Central memory CD8-positive, alpha-beta T cell (primary cell): ENCODE data around the gene ELK3.

Source experiments
- ATAC-seq: fragments of 150-1000 bp; cut with Tn5 transposase; replicated peaks from 2 replicates; pipeline ENCODE4 v1.10.0; 2022; ENCODE audit warnings: mild to moderate bottlenecking, moderate FRiP score, moderate number of reproducible peaks; ENCODE audit not compliant: poor library complexity, severe bottlenecking; ENCODE audit errors: extremely low read depth
- DNase-seq, 2 donors: peaks; one replicate each; pipeline ENCODE4 v3.0.0; 2021; ENCODE audit warnings: low spot score in 2 of 2
- H3K27ac Mint-ChIP-seq: one replicate; pipeline ENCODE4 v1.8.0; 2022; ENCODE audit warnings: low read depth, mild to moderate bottlenecking, moderate library complexity, mixed read lengths
- H3K27me3 Mint-ChIP-seq: one replicate; pipeline ENCODE4 v1.8.0; 2022; ENCODE audit warnings: mixed read lengths
- H3K36me3 Mint-ChIP-seq: one replicate; pipeline ENCODE4 v1.8.0; 2022; ENCODE audit warnings: mild to moderate bottlenecking, moderate library complexity, mixed read lengths; ENCODE audit not compliant: insufficient read depth
- H3K4me1 Mint-ChIP-seq: one replicate; pipeline ENCODE4 v1.8.0; 2022; ENCODE audit warnings: mixed read lengths
- H3K4me3 Mint-ChIP-seq: one replicate; pipeline ENCODE4 v1.8.0; 2022; ENCODE audit warnings: mild to moderate bottlenecking, moderate library complexity, mixed read lengths
- H3K9me3 Mint-ChIP-seq: one replicate; pipeline ENCODE4 v1.8.0; 2022; ENCODE audit warnings: mixed read lengths

The ELK3 gene

GRCh38 chr12:96208801-96209549 lies 14.8 kb downstream of the ELK3 start:
- ATAC-seq: no peak
- Mint-ChIP-seq H3K4me1 (peaks cover 69% of the 10 kb centered on the region), H3K27me3 (no peaks in the 10 kb centered on the region), H3K27ac (peak overlapping the region; percentile 17), H3K4me3 (no peak overlapping the region), H3K9me3 (no peaks in the 10 kb centered on the region), H3K36me3 (peaks cover 11% of the 10 kb centered on the region)
- DNase-seq: no peak

DNA sequence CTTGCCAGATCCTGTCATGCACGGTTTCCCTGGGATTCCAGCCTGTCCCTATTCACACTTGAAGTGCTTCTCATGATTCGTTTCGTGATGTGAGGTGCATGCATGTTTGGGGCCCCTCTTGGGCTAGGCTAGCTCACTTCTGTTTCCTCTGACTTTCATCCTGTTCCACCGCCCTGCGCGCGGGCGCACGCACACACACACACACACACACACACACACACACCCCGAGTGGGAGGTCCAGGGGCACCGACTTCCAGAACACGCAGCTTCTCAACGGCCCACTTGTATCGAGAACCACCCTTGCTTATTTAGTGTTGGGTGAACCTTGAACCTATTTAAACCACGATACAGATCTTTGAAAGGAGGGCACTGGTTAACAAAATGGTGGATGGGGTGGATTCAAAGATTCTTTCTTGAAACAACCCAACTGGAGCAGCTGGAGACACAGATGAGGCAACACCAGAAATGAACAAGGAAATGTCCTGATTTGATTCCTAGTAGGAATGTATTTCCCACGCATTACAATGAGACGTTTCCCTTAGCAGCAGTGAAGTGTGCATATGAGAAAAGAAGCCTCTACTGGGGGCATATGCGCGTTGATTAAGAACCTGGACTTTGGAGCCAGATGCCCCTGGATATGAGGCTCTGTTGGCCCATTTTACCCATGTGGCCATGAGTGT lies 16.3 kb downstream of the ELK3 start:
- peak overlapping the region; percentile 26 for H3K4me3 Mint-ChIP-seq
- H3K27me3 Mint-ChIP-seq: no peaks in the 10 kb centered on the region
- H3K9me3 Mint-ChIP-seq: no peaks in the 10 kb centered on the region
- DNase-seq (no peak), ATAC-seq (no peak)
- peak overlapping the region; percentile 49 for H3K27ac Mint-ChIP-seq
- peaks cover 17% of the 10 kb centered on the region for H3K36me3 Mint-ChIP-seq
- H3K4me1 Mint-ChIP-seq: peaks cover 62% of the 10 kb centered on the region

- ATAC-seq (no peak), DNase-seq (no peak)
- peaks cover 48% of the 10 kb centered on the region for H3K4me1 Mint-ChIP-seq
- peak overlapping the region; percentile 4 for H3K27ac Mint-ChIP-seq
- no peaks in the 10 kb centered on the region for H3K9me3 Mint-ChIP-seq
- H3K27me3 Mint-ChIP-seq: no peaks in the 10 kb centered on the region
- peaks cover 21% of the 10 kb centered on the region for H3K36me3 Mint-ChIP-seq
- peak overlapping the region; percentile 29 for H3K4me3 Mint-ChIP-seq
Observed at GRCh38 chr12:96211988-96212387, 17.8 kb downstream of the ELK3 start.

- Mint-ChIP-seq H3K9me3 (no peaks in the 10 kb centered on the region), H3K4me3 (no peak overlapping the region), H3K36me3 (peaks cover 21% of the 10 kb centered on the region), H3K4me1 (peaks cover 41% of the 10 kb centered on the region), H3K27ac (peak overlapping the region; percentile 4), H3K27me3 (no peaks in the 10 kb centered on the region)
- DNase-seq (no peak), ATAC-seq (no peak)
Observed at GRCh38 chr12:96212456-96213375, 18.5 kb downstream of the ELK3 start.

GRCh38 chr12:96213869-96214268 lies 19.7 kb downstream of the ELK3 start:
- H3K4me1 Mint-ChIP-seq: peaks cover 33% of the 10 kb centered on the region
- no peak for DNase-seq

DNA sequence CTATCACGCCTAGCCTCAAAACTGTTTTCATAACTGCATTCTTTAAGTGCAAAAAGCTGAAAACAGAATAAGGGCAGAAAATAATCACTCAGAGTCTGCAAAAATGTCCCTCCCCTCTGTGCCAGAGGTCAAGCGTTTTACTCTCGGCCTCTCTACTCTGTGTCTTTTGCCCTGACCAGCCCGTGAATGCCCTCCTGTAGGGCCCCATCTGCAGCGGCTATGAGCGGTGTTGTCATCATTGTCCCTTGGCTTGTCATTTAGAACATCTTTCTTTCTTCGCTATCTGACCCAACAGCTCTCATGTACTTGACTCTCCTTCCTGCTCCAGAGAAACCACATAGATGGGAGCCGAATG lies 21.7 kb downstream of the ELK3 start:
- H3K36me3 Mint-ChIP-seq: peaks cover 16% of the 10 kb centered on the region

More at GRCh38 chr12:96213869-96214268, 19.7 kb downstream of the ELK3 start:
- Mint-ChIP-seq H3K9me3 (no peaks in the 10 kb centered on the region), H3K27me3 (no peaks in the 10 kb centered on the region), H3K36me3 (peaks cover 21% of the 10 kb centered on the region), H3K27ac (no peak overlapping the region), H3K4me3 (no peak overlapping the region)
- ATAC-seq: no peak

DNA sequence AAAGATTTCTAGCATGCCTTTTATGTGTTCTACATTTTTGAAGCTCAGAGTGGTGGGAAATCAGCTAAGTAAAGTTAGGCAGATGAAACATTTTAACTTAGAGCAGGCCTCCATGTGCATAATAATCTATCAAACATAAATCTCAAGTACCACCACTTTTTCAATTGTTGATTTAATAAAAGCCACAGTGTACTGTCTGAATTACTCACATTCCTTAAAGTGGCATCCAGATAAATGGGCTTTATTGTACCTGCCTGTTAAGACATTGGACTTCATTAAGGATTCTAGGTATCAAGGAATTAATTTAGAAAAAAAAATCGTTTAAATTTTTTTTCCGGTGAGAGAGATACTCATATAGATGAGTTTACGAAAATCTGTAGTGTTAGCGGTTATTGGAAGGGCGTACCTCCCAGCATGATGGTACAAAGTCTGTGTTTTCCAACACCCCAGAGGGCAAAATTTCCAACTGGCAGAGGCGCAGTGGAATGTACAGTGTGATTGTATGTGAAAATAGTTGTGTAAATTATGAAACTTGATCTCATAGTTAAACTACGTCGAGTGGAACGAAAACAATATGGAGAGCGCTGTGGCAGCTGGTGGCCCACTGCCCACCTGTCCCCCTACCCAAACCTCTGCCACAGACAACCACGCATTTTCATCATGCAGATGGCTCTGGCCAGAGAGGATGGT lies 25.0 kb downstream of the ELK3 start:
- Mint-ChIP-seq H3K27ac (no peak overlapping the region), H3K4me3 (no peak overlapping the region)

More for the DNA sequence above, 21.7 kb downstream of the ELK3 start:
- Mint-ChIP-seq H3K9me3 (no peaks in the 10 kb centered on the region), H3K4me3 (no peak overlapping the region), H3K27me3 (no peaks in the 10 kb centered on the region), H3K27ac (no peak overlapping the region), H3K4me1 (peaks cover 26% of the 10 kb centered on the region)
- ATAC-seq: no peak
- no peak for DNase-seq

DNA sequence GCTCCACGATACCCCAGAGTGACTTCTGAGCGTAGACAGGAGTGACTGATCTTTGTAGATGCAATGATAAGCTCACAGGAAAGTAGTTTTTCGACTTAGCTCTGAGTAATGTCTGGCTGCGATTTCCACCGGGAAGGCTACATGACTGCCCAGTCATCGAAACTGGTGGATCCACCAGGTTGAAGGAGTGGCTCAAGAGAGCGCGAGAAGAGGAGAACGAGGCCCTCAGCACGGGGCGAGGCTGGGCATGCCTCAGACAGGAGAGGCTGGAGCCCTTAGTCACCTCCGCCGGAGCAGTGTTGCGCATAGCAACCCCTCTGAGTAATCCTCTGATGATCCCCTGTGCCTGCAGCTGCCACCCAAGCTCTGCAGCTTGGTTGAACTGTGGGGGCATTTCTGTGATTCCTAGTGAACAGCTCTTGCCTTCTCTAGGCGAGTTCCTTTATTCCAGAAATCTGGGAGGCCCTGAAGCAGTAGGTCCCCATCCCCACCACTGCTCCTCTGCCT lies 25.6 kb downstream of the ELK3 start:
- H3K4me3 Mint-ChIP-seq: no peak overlapping the region
- no peaks in the 10 kb centered on the region for H3K9me3 Mint-ChIP-seq
- peaks cover 14% of the 10 kb centered on the region for H3K4me1 Mint-ChIP-seq
- H3K27ac Mint-ChIP-seq: no peak overlapping the region
- ATAC-seq (no peak), DNase-seq (no peak)
- no peaks in the 10 kb centered on the region for H3K27me3 Mint-ChIP-seq
- H3K36me3 Mint-ChIP-seq: peaks cover 15% of the 10 kb centered on the region

More for the DNA sequence above, 25.0 kb downstream of the ELK3 start:
- H3K36me3 Mint-ChIP-seq: peaks cover 17% of the 10 kb centered on the region
- no peak for ATAC-seq
- peaks cover 14% of the 10 kb centered on the region for H3K4me1 Mint-ChIP-seq
- no peaks in the 10 kb centered on the region for H3K27me3 Mint-ChIP-seq
- no peak for DNase-seq
- no peaks in the 10 kb centered on the region for H3K9me3 Mint-ChIP-seq

DNA sequence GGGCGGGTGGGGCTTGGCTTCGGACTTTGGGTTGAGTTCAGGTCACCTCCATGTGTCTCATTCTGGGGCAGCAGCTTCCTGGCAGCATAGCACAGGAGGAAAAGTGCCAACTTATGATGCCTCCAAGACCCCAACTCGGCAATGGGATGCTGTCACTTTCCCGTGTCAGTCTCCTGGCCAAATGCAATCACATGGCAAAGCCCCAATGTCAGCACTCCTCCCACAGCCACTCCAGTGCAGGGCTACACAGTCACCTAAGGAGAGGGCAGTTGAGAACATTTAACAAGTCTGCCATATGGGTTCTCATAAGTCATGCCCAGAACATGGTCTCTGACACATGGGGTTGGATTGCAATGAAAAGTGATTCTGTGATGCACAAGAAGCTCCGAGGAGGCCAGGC lies 26.7 kb downstream of the ELK3 start:
- Mint-ChIP-seq H3K4me3 (no peak overlapping the region), H3K27ac (no peak overlapping the region), H3K27me3 (no peaks in the 10 kb centered on the region), H3K36me3 (peaks cover 18% of the 10 kb centered on the region), H3K9me3 (no peaks in the 10 kb centered on the region), H3K4me1 (peaks cover 5% of the 10 kb centered on the region)
- DNase-seq (no peak), ATAC-seq (no peak)

GRCh38 chr12:96221391-96221790 lies 27.2 kb downstream of the ELK3 start:
- Mint-ChIP-seq H3K36me3 (peaks cover 19% of the 10 kb centered on the region), H3K4me1 (peaks cover 6% of the 10 kb centered on the region), H3K9me3 (no peaks in the 10 kb centered on the region)

GRCh38 chr12:96223411-96224218 lies 29.4 kb downstream of the ELK3 start:
- Mint-ChIP-seq H3K4me3 (no peak overlapping the region), H3K36me3 (peaks cover 17% of the 10 kb centered on the region), H3K27ac (no peak overlapping the region), H3K4me1 (peaks cover 18% of the 10 kb centered on the region), H3K9me3 (no peaks in the 10 kb centered on the region), H3K27me3 (no peaks in the 10 kb centered on the region)
- DNase-seq: no peak
- no peak for ATAC-seq

More at GRCh38 chr12:96221391-96221790, 27.2 kb downstream of the ELK3 start:
- DNase-seq: no peak
- Mint-ChIP-seq H3K27ac (no peak overlapping the region), H3K27me3 (no peaks in the 10 kb centered on the region), H3K4me3 (no peak overlapping the region)
- ATAC-seq: no peak
